C1 segment of cervical spinal cord (tissue), 14 donors: Measurements from ENCODE around the gene RNASEH1.
"Not testable (repeated sequence)": the region's sequence is repeated elsewhere in the genome, so short reads cannot be mapped to it uniquely, and the experiment has no call there.

Experiments
- DNase-seq, 14 donors: peaks; one replicate each; lab custom pipeline; 2025; lab: John Stamatoyannopoulos, UW

RNASEH1 gene

GRCh38 chr2:3594493-3595281 lies 36.6 kb upstream of the RNASEH1 start, which contains the start of gene COLEC11:
COLEC11 (plus strand) TSS chr2:3595112; CDS start chr2:3604341, 9,229 bp downstream.
- peak in 1 of 14 donors; percentile 23 for DNase-seq

- DNase-seq, result no peak
Observed at GRCh38 chr2:3589086-3589485, 31.0 kb upstream of the RNASEH1 start.

GRCh38 chr2:3588084-3588483 lies 30.0 kb upstream of the RNASEH1 start:
- no peak for DNase-seq

GRCh38 chr2:3587432-3587831 lies 29.3 kb upstream of the RNASEH1 start:
- no peak for DNase-seq

- no peak for DNase-seq
Observed at GRCh38 chr2:3587021-3587420, 28.9 kb upstream of the RNASEH1 start.

GRCh38 chr2:3586220-3586619 lies 28.1 kb upstream of the RNASEH1 start:
- no peak for DNase-seq

- no peak for DNase-seq
Observed at GRCh38 chr2:3585261-3586109, 27.4 kb upstream of the RNASEH1 start.

- DNase-seq, result no peak
Observed at GRCh38 chr2:3584608-3585260, 26.6 kb upstream of the RNASEH1 start.

GRCh38 chr2:3584076-3584475 lies 25.9 kb upstream of the RNASEH1 start:
- DNase-seq, result no peak

GRCh38 chr2:3581367-3582262 lies 23.5 kb upstream of the RNASEH1 start:
- no peak for DNase-seq

GRCh38 chr2:3580449-3580848 lies 22.3 kb upstream of the RNASEH1 start:
- DNase-seq, result no peak

- no peak for DNase-seq
Observed at GRCh38 chr2:3578987-3579386, 20.9 kb upstream of the RNASEH1 start.

GRCh38 chr2:3576263-3576630 lies 18.1 kb upstream of the RNASEH1 start:
- DNase-seq, result not testable (repeated sequence)

GRCh38 chr2:3575534-3576262 lies 17.6 kb upstream of the RNASEH1 start:
- DNase-seq, result peak in 3 of 14 donors; percentile 21 to 50 (median 41)

GRCh38 chr2:3574155-3574554 lies 16.0 kb upstream of the RNASEH1 start:
- DNase-seq, result no peak

GRCh38 chr2:3572620-3573019 lies 14.5 kb upstream of the RNASEH1 start:
- no peak for DNase-seq

GRCh38 chr2:3571284-3571683 lies 13.2 kb upstream of the RNASEH1 start:
- no peak for DNase-seq

GRCh38 chr2:3569656-3570055 lies 11.5 kb upstream of the RNASEH1 start:
- DNase-seq, result not testable (repeated sequence)

GRCh38 chr2:3566806-3567205 lies 8.7 kb upstream of the RNASEH1 start:
- no peak for DNase-seq

- no peak for DNase-seq
Observed at GRCh38 chr2:3565117-3565516, 7.0 kb upstream of the RNASEH1 start.
